Prostate gland (tissue), 2 donors: ENCODE results near the gene ECE1. TPM values are rescaled to one million over a fixed set of nuclear protein-coding genes. Genes with fewer than 3 reads are reported as not detected.
"Not testable (repeated sequence)": the region's sequence is repeated elsewhere in the genome, so short reads cannot be mapped to it uniquely, and the experiment has no call there.

Source experiments
- DNase-seq: peaks from one replicate; pipeline ENCODE4 v3.0.0-alpha.2; 2019; ENCODE audit warnings: low spot score
- H3K27ac ChIP-seq, 2 donors: fragments of 200-600 bp; sonication (generic); 2 replicates each; pipeline ENCODE4 v1.5.1; 2017 to 2019
- H3K27me3 ChIP-seq: fragments of 200-600 bp; sonication (generic); replicated peaks from 2 replicates; pipeline ENCODE4 v1.5.1; 2019; ENCODE audit not compliant: insufficient read depth
- H3K36me3 ChIP-seq, 2 donors: fragments of 200-600 bp; sonication (generic); 1 replicate in 1 of 2; 2 replicates in 1 of 2; pipeline versions ENCODE4 v1.5.1 to v1.8.1; 2017 to 2019
- H3K4me1 ChIP-seq: fragments of 200-600 bp; sonication (generic); replicated peaks from 2 replicates; pipeline ENCODE4 v1.5.1; 2019
- H3K4me3 ChIP-seq, 2 donors: fragments of 200-600 bp; sonication (generic); 2 replicates each; pipeline ENCODE4 v1.5.1; 2017 to 2019
- H3K9me3 ChIP-seq: fragments of 200-600 bp; sonication (generic); 2 replicates; pipeline ENCODE4 v1.5.1; 2017
- CTCF ChIP-seq, 4 experiments: fragments of 200-600 bp in 2 of 4; fragments of 450-650 bp in 2 of 4; sonication (generic) in 2 of 4; IDR thresholded peaks; 1 replicate in 3 of 4; 2 replicates in 1 of 4; pipeline ENCODE4 v1.5.1; 2016 to 2019; ENCODE audit warnings: antibody characterized with exemption in 4 of 4, mild to moderate bottlenecking in 2 of 4, moderate library complexity in 2 of 4
- POLR2A ChIP-seq: fragments of 450-650 bp; IDR thresholded peaks from one replicate; pipeline ENCODE4 v1.6.1; 2016; ENCODE audit warnings: antibody characterized with exemption, mild to moderate bottlenecking
- POLR2AphosphoS5 ChIP-seq: sonication (generic); formaldehyde crosslinking; IDR thresholded peaks from one replicate; pipeline ENCODE4 v1.6.1; 2017; ENCODE audit warnings: antibody characterized with exemption
- WGBS: methylation state at CpG from one replicate; pipeline ENCODE4 v1.1.5; 2018; 5-methylcytosine and 5-hydroxymethylcytosine counted together
- intact Hi-C: fragments of 100-400 bp; cut with DNase I; formaldehyde crosslinking; loops from one replicate; pipeline ENCODE4 v1.14.2; 2022
- total RNA-seq, 2 donors: library from RNA; depleted of rRNA; stranded (reverse); fragments of >200 nt; gene quantifications; one replicate each; pipeline ENCODE4 v1.1.0, GENCODE V29; 2016

Gene ECE1
- total RNA-seq, 2 donors from 2014 or later = 113 to 146 TPM

GRCh38 chr1:21289127-21289526 is 1.1 kb downstream of the ECE1 start:
- H3K27me3 ChIP-seq = no peaks in the 10 kb centered on the region
- TF ChIP-seq CTCF (IDR thresholded peaks at IDR 0.05) (no peak), POLR2AphosphoS5 (no peak), POLR2A (no peak)
- peak overlapping the region; percentile 61 to 64 for H3K4me3 ChIP-seq
- intact Hi-C loops = no loop called here
- 70% methylated on average over 8 of the region's 8 CpGs for WGBS
- no peaks in the 10 kb centered on the region for H3K36me3 ChIP-seq
- H3K4me1 ChIP-seq = peaks cover 9% of the 10 kb centered on the region
- no peak for DNase-seq
- H3K27ac ChIP-seq = peak overlapping the region; percentile 78 to 79
- no peaks in the 10 kb centered on the region for H3K9me3 ChIP-seq

- 88% methylated on average over 8 of the region's 8 CpGs for WGBS
- Histone ChIP-seq H3K36me3 (no peaks in the 10 kb centered on the region), H3K4me3 (no peak overlapping the region), H3K9me3 (no peaks in the 10 kb centered on the region), H3K4me1 (peaks cover 9% of the 10 kb centered on the region), H3K27me3 (no peaks in the 10 kb centered on the region), H3K27ac (no peak overlapping the region)
- DNase-seq = no peak
- TF ChIP-seq POLR2AphosphoS5 = no peak
- no peak for TF ChIP-seq POLR2A
- TF ChIP-seq CTCF (IDR thresholded peaks at IDR 0.05) = no peak
- intact Hi-C loops = no loop called here
Observed at GRCh38 chr1:21287905-21288514, 2.3 kb downstream of the ECE1 start.

GRCh38 chr1:21285386-21285785 is 4.9 kb downstream of the ECE1 start:
- peak overlapping the region; percentile 77 to 78 for H3K27ac ChIP-seq
- H3K4me1 ChIP-seq, H3K36me3 ChIP-seq, intact Hi-C loops, H3K9me3 ChIP-seq, DNase-seq, H3K27me3 ChIP-seq, H3K4me3 ChIP-seq: not testable (repeated sequence)
- WGBS = 68% methylated on average over 6 of the region's 6 CpGs

GRCh38 chr1:21285055-21285372 is 5.2 kb downstream of the ECE1 start:
- Histone ChIP-seq H3K4me3 (no peak overlapping the region), H3K9me3 (no peaks in the 10 kb centered on the region), H3K4me1 (peaks cover 9% of the 10 kb centered on the region), H3K36me3 (no peaks in the 10 kb centered on the region), H3K27me3 (no peaks in the 10 kb centered on the region), H3K27ac (peak overlapping the region; percentile 77 to 78)
- 25% methylated on average over 2 of the region's 2 CpGs for WGBS
- intact Hi-C loops = no loop called here
- DNase-seq = peak; percentile 45
- TF ChIP-seq POLR2A = no peak
- no peak for TF ChIP-seq CTCF (IDR thresholded peaks at IDR 0.05)
- peak; percentile 11 for TF ChIP-seq POLR2AphosphoS5

- no peak overlapping the region for H3K4me3 ChIP-seq
- TF ChIP-seq POLR2AphosphoS5 (peak; percentile 87), CTCF (IDR thresholded peaks at IDR 0.05) (no peak), POLR2A (no peak)
- H3K27me3 ChIP-seq = no peaks in the 10 kb centered on the region
- H3K36me3 ChIP-seq = no peaks in the 10 kb centered on the region
- intact Hi-C loops = no loop called here
- H3K9me3 ChIP-seq = no peaks in the 10 kb centered on the region
- peak; percentile 80 for DNase-seq
- WGBS = 41% methylated on average over 17 of the region's 17 CpGs
- H3K4me1 ChIP-seq = peaks cover 9% of the 10 kb centered on the region
- peak overlapping the region; percentile 77 to 78 for H3K27ac ChIP-seq
Observed at GRCh38 chr1:21284206-21285054, 5.8 kb downstream of the ECE1 start.
